Measurements from ENCODE around the gene KCNMA1.

DNA sequence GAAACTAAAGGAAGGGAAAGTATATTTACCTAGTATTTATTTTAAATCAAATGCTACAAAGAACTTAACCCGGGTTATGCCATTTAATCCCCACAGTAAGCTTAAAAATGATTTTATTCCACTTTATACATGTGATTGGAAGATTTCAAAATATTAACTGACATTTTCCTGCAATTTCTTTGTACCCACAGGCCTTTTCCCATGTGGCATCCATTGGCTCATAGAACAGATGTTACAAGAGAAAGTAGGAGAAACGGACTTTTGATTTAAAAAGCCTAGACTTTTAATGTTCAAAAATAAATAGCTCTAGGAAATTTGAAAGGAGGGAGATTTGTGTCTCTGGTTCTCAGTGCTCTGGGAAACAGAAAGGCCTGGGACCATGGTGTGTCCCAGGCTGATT is 807.9 kb downstream of the KCNMA1 start:
- TF ChIP-seq CTCF (IDR thresholded peaks at IDR 0.05) = no peak
- TF ChIP-seq POLR2A (IDR thresholded peaks at IDR 0.05) = no peak
- no peak for TF ChIP-seq EP300 (IDR thresholded peaks at IDR 0.05; ENCODE audit: low read depth)
- no peak for TF ChIP-seq POLR2AphosphoS5 (IDR thresholded peaks at IDR 0.05)
